HCT116 (cell line): Measurements from ENCODE around the gene TULP4. TPM values are rescaled to one million over a fixed set of nuclear protein-coding genes. Genes with fewer than 3 reads are reported as not detected.

Source experiments
- ATAC-seq: fragments of 200-7000 bp; cut with Tn5 transposase; 2 replicates; pipeline ENCODE4 v1.9.1; 2020; ENCODE audit warnings: mild to moderate bottlenecking, moderate library complexity
- BruUV-seq: library from RNA; stranded (reverse); fragments of 400-500 nt; replicated peaks from 2 replicates; lab custom pipeline; 2021; lab: Mats Ljungman, UMichigan
- CTCF ChIA-PET: fragments of 300-600 bp; sonication (Branson Sonifier 250); formaldehyde crosslinking; loops from one replicate; lab custom pipeline; 2021; ENCODE audit warnings: antibody characterized with exemption; lab: Charles Lee
- POLR2A ChIA-PET: fragments of 300-600, 350-600 bp; sonication (Branson Sonifier 250); formaldehyde crosslinking; loops from one replicate; lab custom pipeline; 2021; ENCODE audit warnings: antibody characterized with exemption; lab: Charles Lee
- RAD21 ChIA-PET, 2 experiments: fragments of 300-600 bp; sonication (Branson Sonifier 250); formaldehyde crosslinking; loops; one replicate each; lab custom pipeline; 2023; ENCODE audit warnings: low total read pairs in 2 of 2; ENCODE audit not compliant: uncharacterized antibody in 2 of 2, unreplicated experiment in 2 of 2, low non-redundant PET in 1 of 2; lab: Charles Lee
- DNase-seq: peaks from one replicate; pipeline ENCODE4 v3.0.0-alpha.2; 2010; ENCODE audit warnings: low read depth, low spot score
- H2AFZ ChIP-seq: fragments of 200-600 bp; shearing (Covaris generic), sonication (generic); 2 replicates; pipeline ENCODE4 v1.6.1; 2017; ENCODE audit warnings: low read depth, mixed run types, mixed read lengths, antibody characterized with exemption, low read length; ENCODE audit not compliant: poor library complexity, severe bottlenecking
- H3K27ac ChIP-seq: 2 replicates; pipeline ENCODE4 v1.5.1; 2012; ENCODE audit warnings: low read depth, low read length
- H3K27me3 ChIP-seq: fragments of 200-600 bp; sonication (generic); 2 replicates; pipeline ENCODE4 v1.6.1; 2016; ENCODE audit warnings: mixed run types, low read length, mixed read lengths; ENCODE audit not compliant: insufficient read depth
- H3K36me3 ChIP-seq, 2 experiments: fragments of 200-500 bp in 1 of 2; fragments of 200-600 bp in 1 of 2; sonication (Bioruptor generic) in 1 of 2; sonication (generic) in 1 of 2; 2 replicates each; pipeline versions ENCODE4 v1.5.1 to v1.6.1; 2014 to 2016; ENCODE audit warnings: low read length in 2 of 2, inconsistent platforms in 1 of 2, mixed read lengths in 1 of 2, mixed run types in 1 of 2; ENCODE audit not compliant: insufficient read depth in 2 of 2, control insufficient read depth in 1 of 2
- H3K4me1 ChIP-seq, 2 experiments: fragments of 200-600 bp in 1 of 2; sonication (generic) in 1 of 2; 2 replicates each; pipeline versions ENCODE4 v1.5.1 to v1.6.1; 2012 to 2017; ENCODE audit warnings: low read length in 2 of 2, inconsistent platforms in 1 of 2, mild to moderate bottlenecking in 1 of 2, mixed read lengths in 1 of 2, mixed run types in 1 of 2, moderate library complexity in 1 of 2; ENCODE audit not compliant: insufficient read depth in 2 of 2, control insufficient read depth in 1 of 2
- H3K4me2 ChIP-seq: fragments of 200-600 bp; sonication (generic); 2 replicates; pipeline ENCODE4 v1.6.1; 2017; ENCODE audit warnings: mixed run types, low read length, mixed read lengths
- H3K4me3 ChIP-seq, 2 experiments: fragments of 200-600 bp in 1 of 2; sonication (generic) in 1 of 2; replicated peaks in 1 of 2; 2 replicates each; pipeline ENCODE4 v1.5.1; 2011 to 2016; ENCODE audit warnings: low read length in 2 of 2, control low read depth in 1 of 2, low read depth in 1 of 2, mild to moderate bottlenecking in 1 of 2, mixed read lengths in 1 of 2, mixed run types in 1 of 2
- H3K79me2 ChIP-seq: fragments of 200-600 bp; sonication (generic); 2 replicates; pipeline ENCODE4 v1.6.1; 2017; ENCODE audit warnings: mild to moderate bottlenecking, mixed run types, low read length, moderate library complexity, mixed read lengths; ENCODE audit not compliant: insufficient read depth
- H3K9ac ChIP-seq: fragments of 200-600 bp; sonication (generic); 2 replicates; pipeline ENCODE4 v1.6.1; 2016; ENCODE audit warnings: low read length, mixed read lengths
- H3K9me2 ChIP-seq: fragments of 200-600 bp; sonication (generic), shearing (Covaris generic); 2 replicates; pipeline ENCODE4 v1.6.1; 2017; ENCODE audit warnings: mixed run types, mild to moderate bottlenecking, moderate library complexity; ENCODE audit not compliant: insufficient read depth
- H3K9me3 ChIP-seq, 2 experiments: fragments of 200-500 bp in 1 of 2; fragments of 200-600 bp in 1 of 2; sonication (Bioruptor generic) in 1 of 2; sonication (generic) in 1 of 2; 2 replicates each; pipeline ENCODE4 v1.6.1; 2014 to 2017; ENCODE audit warnings: low read length in 2 of 2, mixed read lengths in 2 of 2, inconsistent platforms in 1 of 2, low read depth in 1 of 2, mild to moderate bottlenecking in 1 of 2, mixed run types in 1 of 2, moderate library complexity in 1 of 2; ENCODE audit not compliant: control insufficient read depth in 1 of 2, insufficient read depth in 1 of 2
- H4K20me1 ChIP-seq: fragments of 200-600 bp; sonication (generic), shearing (Covaris generic); 2 replicates; pipeline ENCODE4 v1.6.1; 2017; ENCODE audit warnings: mixed run types, mild to moderate bottlenecking, moderate library complexity; ENCODE audit not compliant: insufficient read depth
- CBX3 ChIP-seq: IDR thresholded peaks from 2 replicates; pipeline ENCODE4 v1.6.1; 2012; ENCODE audit warnings: low read depth
- EGR1 ChIP-seq: IDR thresholded peaks from 2 replicates; pipeline ENCODE4 v1.6.1; 2012; ENCODE audit warnings: low read depth
- ELF1 ChIP-seq: IDR thresholded peaks from 2 replicates; pipeline ENCODE4 v1.6.1; 2012; ENCODE audit warnings: low read depth, borderline replicate concordance
- EZH2 ChIP-seq: fragments of 200-600 bp; sonication (generic); IDR thresholded peaks from 2 replicates; pipeline ENCODE4 v1.6.1; 2017; ENCODE audit warnings: antibody characterized with exemption, mixed run types
- EZH2phosphoT487 ChIP-seq: fragments of 200-600 bp; IDR thresholded peaks from 2 replicates; pipeline ENCODE4 v1.6.1; 2018; ENCODE audit warnings: antibody characterized with exemption, borderline replicate concordance
- FOSL1 ChIP-seq: IDR thresholded peaks from 2 replicates; pipeline ENCODE4 v1.6.1; 2012; ENCODE audit warnings: low read depth
- JUND ChIP-seq: IDR thresholded peaks from 2 replicates; pipeline ENCODE4 v1.6.1; 2012
- POLR2A ChIP-seq: IDR thresholded peaks from 2 replicates; pipeline ENCODE4 v1.7.0; 2011; ENCODE audit warnings: borderline replicate concordance; ENCODE audit not compliant: insufficient read depth, insufficient read length; ENCODE audit errors: extremely low read depth
- POLR2AphosphoS5 ChIP-seq: IDR thresholded peaks from 2 replicates; pipeline ENCODE4 v1.6.1; 2011; ENCODE audit warnings: mild to moderate bottlenecking, low read depth, low read length, moderate library complexity
- SIN3A ChIP-seq: IDR thresholded peaks from 2 replicates; pipeline ENCODE4 v1.6.1; 2012; ENCODE audit warnings: low read depth
- SP1 ChIP-seq: IDR thresholded peaks from 2 replicates; pipeline ENCODE4 v1.6.1; 2012; ENCODE audit warnings: low read depth
- SRF ChIP-seq: IDR thresholded peaks from 2 replicates; pipeline ENCODE4 v1.6.1; 2012; ENCODE audit warnings: low read depth
- TCF7L2 ChIP-seq: IDR thresholded peaks from 2 replicates; pipeline ENCODE4 v1.7.0; 2011; ENCODE audit warnings: borderline replicate concordance, inconsistent platforms; ENCODE audit not compliant: insufficient read depth, insufficient read length; ENCODE audit errors: extremely low read depth
- YY1 ChIP-seq: IDR thresholded peaks from 2 replicates; pipeline ENCODE4 v1.6.1; 2011; ENCODE audit warnings: low read length, low read depth, moderate library complexity, mild to moderate bottlenecking; ENCODE audit not compliant: insufficient replicate concordance; ENCODE audit errors: extremely low read depth
- ZFX ChIP-seq: fragments of 450-650 bp; IDR thresholded peaks from 2 replicates; pipeline ENCODE4 v1.6.1; 2017
- ZNF274 ChIP-seq: fragments of 200-500 bp; sonication (Bioruptor generic); IDR thresholded peaks from 2 replicates; pipeline ENCODE4 v1.6.1; 2014; ENCODE audit warnings: mild to moderate bottlenecking, low read depth, low read length, inconsistent platforms
- intact Hi-C: fragments of 100-400 bp; cut with micrococcal nuclease; formaldehyde crosslinking; loops from 2 replicates; pipeline ENCODE4 v1.10.0; 2022
- total RNA-seq: library from RNA; stranded (reverse); gene quantifications from one replicate; pipeline ENCODE4 v1.2.1, GENCODE V29; 2021; ENCODE audit not compliant: unreplicated experiment
- TF ChIP-seq, protein P1 (sequence below): IDR thresholded peaks from 2 replicates; pipeline ENCODE4 v1.6.1; 2012
- TF ChIP-seq, protein P2 (sequence below), 3 experiments: fragments of 200-600 bp in 1 of 3; sonication (generic) in 1 of 3; IDR thresholded peaks in 2 of 3; conservative IDR thresholded peaks in 1 of 3; 2 replicates each; pipeline ENCODE4 v1.5.1; 2012 to 2017; ENCODE audit warnings: low read depth in 2 of 3, low read length in 2 of 3, antibody characterized with exemption in 1 of 3, borderline replicate concordance in 1 of 3, control low read depth in 1 of 3, mild to moderate bottlenecking in 1 of 3, mixed read lengths in 1 of 3, mixed run types in 1 of 3, moderate library complexity in 1 of 3; ENCODE audit not compliant: insufficient read depth in 1 of 3
- TF ChIP-seq, protein P3 (sequence below): IDR thresholded peaks from 2 replicates; pipeline ENCODE4 v1.6.1; 2011; ENCODE audit warnings: mild to moderate bottlenecking, low read length, moderate library complexity; ENCODE audit not compliant: insufficient replicate concordance; ENCODE audit errors: extremely low read depth

TULP4 gene
- total RNA-seq, 1 experiment from 2014 or later = 70.8 TPM

DNA sequence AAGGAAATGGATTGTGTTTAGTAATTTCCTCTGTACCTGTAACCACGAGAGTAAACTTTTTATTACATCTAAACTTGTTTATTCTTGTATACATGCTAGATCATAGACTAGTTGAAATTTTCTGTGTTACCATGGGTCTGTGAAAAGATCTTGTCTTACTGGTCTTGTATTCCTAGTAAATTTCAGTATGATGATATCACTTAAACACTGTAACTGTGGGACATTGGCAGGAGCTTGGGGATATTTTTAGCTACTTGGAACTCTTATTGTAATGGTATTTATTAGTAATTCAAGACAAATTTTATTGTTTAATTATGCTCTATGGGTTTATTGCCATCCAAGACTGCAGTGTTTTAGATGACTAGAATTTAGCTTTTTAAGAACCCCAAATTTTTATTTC is 25.9 kb upstream of the TULP4 start (continued):
- TF ChIP-seq SIN3A (no peak), SRF (no peak), TCF7L2 (no peak), ELF1 (no peak), ZFX (no peak), FOSL1 (no peak), POLR2A (no peak), ZNF274 (no peak), EZH2 (no peak), CBX3 (no peak), EZH2phosphoT487 (no peak), POLR2AphosphoS5 (no peak)
- TF ChIP-seq, protein P1, sequence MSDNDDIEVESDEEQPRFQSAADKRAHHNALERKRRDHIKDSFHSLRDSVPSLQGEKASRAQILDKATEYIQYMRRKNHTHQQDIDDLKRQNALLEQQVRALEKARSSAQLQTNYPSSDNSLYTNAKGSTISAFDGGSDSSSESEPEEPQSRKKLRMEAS = no peak

DNA sequence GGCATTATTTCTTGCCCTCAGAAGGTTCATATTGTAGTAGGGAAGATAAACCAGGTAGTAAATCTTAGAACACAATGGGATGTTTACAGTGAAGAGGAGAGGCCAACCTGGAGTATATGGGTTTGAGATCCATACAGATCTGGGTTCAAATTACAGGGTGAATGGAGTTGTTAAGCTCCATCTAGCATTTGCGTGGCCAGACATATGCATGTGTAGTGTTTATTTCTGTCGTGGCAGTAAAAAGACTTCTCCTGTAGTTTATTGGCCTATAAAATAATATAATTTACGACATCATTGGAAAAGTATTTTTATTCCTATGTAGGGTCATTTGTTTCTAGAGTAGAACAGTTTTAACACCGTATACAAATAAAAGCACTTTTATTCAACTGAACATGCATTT is 25.2 kb upstream of the TULP4 start:
- ChIA-PET POLR2A (no interaction called here), CTCF (no interaction called here), RAD21 (no interaction called here)
- H3K9ac ChIP-seq = no peak overlapping the region
- H3K4me3 ChIP-seq = no peak overlapping the region
- no peaks in the 10 kb centered on the region for H4K20me1 ChIP-seq
- DNase-seq = no peak
- no peaks in the 10 kb centered on the region for H3K9me3 ChIP-seq
- no peaks in the 10 kb centered on the region for H3K36me3 ChIP-seq
- no peak overlapping the region for H3K4me2 ChIP-seq
- H3K27ac ChIP-seq = no peak overlapping the region
- peaks cover 20% of the 10 kb centered on the region for H3K79me2 ChIP-seq
- H3K9me2 ChIP-seq = no peaks in the 10 kb centered on the region
- intact Hi-C loops = no loop called here
- TF ChIP-seq SRF (no peak), TCF7L2 (no peak), FOSL1 (no peak), CBX3 (no peak), ZFX (no peak), EZH2phosphoT487 (no peak), YY1 (no peak), POLR2A (no peak), JUND (no peak), EGR1 (no peak), ZNF274 (no peak), SIN3A (no peak), POLR2AphosphoS5 (no peak), SP1 (no peak)
- TF ChIP-seq, protein P1 = no peak
- TF ChIP-seq, protein P2, sequence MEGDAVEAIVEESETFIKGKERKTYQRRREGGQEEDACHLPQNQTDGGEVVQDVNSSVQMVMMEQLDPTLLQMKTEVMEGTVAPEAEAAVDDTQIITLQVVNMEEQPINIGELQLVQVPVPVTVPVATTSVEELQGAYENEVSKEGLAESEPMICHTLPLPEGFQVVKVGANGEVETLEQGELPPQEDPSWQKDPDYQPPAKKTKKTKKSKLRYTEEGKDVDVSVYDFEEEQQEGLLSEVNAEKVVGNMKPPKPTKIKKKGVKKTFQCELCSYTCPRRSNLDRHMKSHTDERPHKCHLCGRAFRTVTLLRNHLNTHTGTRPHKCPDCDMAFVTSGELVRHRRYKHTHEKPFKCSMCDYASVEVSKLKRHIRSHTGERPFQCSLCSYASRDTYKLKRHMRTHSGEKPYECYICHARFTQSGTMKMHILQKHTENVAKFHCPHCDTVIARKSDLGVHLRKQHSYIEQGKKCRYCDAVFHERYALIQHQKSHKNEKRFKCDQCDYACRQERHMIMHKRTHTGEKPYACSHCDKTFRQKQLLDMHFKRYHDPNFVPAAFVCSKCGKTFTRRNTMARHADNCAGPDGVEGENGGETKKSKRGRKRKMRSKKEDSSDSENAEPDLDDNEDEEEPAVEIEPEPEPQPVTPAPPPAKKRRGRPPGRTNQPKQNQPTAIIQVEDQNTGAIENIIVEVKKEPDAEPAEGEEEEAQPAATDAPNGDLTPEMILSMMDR (IDR thresholded peaks at IDR 0.05 in 2 of 3, conservative IDR thresholded peaks at IDR 0.05 in 1 of 3; ENCODE audit: borderline replicate concordance in 1 of 3, insufficient read depth in 1 of 3, low read depth in 2 of 3, low read length in 2 of 3) = no peak
- TF ChIP-seq, protein P3, sequence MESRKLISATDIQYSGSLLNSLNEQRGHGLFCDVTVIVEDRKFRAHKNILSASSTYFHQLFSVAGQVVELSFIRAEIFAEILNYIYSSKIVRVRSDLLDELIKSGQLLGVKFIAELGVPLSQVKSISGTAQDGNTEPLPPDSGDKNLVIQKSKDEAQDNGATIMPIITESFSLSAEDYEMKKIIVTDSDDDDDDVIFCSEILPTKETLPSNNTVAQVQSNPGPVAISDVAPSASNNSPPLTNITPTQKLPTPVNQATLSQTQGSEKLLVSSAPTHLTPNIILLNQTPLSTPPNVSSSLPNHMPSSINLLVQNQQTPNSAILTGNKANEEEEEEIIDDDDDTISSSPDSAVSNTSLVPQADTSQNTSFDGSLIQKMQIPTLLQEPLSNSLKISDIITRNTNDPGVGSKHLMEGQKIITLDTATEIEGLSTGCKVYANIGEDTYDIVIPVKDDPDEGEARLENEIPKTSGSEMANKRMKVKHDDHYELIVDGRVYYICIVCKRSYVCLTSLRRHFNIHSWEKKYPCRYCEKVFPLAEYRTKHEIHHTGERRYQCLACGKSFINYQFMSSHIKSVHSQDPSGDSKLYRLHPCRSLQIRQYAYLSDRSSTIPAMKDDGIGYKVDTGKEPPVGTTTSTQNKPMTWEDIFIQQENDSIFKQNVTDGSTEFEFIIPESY = no peak
- H2AFZ ChIP-seq = no peak overlapping the region
- no TSS peak for BruUV-seq
- no peaks in the 10 kb centered on the region for H3K27me3 ChIP-seq
- no peaks in the 10 kb centered on the region for H3K4me1 ChIP-seq
- ATAC-seq = no peak
